ENCODE measurements around the gene POM121L2.
"Not testable (repeated sequence)": the region's sequence is repeated elsewhere in the genome, so short reads cannot be mapped to it uniquely, and the experiment has no call there.

The POM121L2 gene

DNA sequence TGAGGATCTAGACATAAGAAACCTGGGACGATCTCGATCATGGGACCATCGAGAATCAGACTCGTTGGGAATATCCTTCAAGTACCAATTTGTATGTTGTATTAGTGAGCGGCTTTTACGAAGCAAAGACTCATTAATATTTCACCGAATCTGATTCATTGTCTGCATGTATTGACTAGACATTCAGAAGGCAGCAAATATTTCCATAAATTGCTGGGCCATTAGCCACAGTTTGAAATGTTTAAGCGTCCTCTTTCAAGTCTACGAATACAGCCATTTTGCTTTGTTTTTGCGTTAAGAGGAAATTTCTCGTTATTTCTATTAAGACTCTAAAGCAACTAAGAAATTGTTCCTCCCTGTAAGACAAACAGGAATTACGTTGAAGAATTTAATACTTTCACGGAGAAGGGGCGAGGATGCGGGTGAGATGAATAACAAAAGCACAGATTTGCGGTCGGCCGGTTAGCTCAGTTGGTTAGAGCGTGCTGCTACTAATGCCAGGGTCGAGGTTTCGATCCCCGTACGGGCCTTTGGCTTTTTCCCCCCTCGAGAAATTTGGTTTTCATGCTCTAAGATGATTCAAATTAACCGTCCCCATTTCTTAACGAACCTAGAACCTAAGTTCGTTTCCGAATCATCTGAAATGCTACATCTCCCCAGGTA, 18.5 kb downstream of the POM121L2 start:
- no peak for DNase-seq

DNA sequence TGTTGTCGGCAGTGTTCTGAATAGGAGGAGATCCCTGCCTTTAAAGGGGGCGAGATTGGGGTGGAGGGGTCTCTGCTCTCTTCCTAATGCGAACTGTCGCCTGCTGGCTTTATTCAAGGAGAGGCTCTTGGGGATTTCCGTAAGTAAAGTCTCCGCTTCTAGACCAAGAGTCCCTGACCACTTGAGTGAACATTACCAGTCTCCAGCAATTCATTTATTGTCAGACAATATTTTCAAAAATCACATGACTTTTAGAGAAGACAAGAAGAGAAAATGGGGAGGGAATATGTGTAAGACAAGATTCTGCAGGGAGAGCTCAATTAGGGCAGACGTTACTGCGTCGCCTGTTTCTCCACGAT, 21.2 kb downstream of the POM121L2 start:
- DNase-seq: no peak

DNA sequence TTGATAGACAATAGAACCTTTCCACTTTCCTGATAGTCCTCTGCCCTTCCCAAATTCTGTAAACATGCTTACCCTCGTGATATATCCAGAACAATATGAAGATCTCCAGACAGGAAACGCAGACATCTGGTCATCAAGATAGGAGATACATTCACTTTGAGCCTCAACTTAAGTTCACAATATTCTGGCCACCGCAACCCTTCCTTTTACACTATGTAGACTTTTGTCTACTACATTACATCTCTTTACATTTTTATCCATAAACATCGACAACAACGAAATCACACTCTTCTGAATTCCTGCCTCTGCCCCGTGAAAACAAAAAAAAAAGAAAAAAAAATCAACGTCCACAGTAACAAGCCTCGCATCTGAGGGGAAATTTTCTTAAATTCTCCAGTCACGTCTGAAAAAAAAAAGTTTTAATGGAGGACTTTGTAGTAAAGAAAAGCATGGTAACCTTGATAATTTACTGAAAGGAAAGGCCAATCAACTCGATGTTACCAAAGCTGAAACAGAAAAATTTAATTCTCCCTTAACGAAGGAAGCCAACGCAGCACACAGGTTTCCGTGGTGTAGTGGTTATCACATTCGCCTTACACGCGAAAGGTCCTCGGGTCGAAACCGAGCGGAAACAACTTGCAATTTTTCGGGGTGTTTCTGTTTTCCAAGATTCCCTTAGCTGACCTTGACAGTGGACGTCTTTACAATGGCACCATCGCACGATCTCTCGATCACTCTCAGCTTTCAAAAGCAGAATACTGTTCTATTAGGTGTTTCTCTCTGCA, 21.8 kb downstream of the POM121L2 start:
- DNase-seq: no peak

DNA sequence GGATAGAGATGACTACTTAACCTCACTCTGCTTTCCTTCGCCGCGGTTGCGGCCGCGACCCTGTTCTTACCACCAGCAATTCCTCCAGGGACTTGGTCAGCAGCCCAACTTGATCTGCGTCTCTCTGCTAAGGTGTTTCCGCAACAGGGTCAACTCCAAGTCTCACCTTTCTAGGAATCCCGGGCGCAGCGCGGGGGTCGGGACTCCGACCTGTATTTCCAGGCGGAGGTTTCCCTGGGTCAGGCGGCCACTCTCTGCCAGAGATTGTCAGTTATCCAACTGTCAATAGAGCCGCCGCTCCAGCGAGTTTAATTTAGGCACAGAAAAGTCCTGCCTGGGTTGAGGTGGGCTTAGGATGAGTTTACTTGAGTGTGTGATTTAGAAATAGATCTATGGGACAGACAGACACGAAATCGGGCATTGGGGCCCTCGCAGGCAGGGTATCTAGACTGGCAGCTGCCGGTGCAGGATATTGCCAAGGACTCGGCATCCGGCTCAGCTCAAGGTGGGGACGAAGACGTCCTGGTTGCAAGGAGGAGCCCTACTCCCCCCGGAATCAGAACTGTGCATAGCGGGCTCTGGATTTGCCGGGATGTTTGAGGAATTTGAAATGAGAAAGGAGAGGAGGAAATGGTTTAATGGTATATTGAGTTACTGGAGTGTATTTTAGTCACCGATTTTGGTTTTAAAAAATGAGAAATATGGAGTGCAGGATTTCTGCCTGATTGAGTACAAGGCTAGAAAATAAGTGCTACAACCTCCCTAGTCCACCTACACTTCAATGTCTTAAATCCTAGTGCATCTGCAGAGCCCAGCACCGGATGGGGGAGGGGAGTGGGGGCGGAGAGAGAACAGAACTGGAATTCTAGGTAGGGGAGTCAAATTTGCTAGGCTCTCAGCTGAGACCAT, 23.7 kb downstream of the POM121L2 start:
- no peak for DNase-seq

DNA sequence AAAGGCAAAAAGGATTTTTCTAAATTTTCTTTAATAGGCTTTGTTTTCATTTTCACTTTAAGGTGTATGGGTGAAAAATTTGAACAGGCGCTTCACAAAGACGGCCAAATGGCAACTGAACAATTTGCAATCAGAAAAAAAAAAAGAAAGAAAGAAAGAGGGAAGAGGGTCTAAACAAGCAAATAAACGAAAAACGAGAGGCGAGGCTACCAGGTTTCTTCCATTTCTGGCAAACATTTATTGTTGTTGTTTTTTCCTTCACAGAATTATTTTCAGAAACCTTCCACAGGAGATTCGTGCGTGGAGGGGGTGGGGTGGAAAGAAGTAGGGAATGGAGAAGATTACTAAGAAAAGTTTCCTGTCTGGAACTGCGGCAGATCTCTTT, 24.3 kb downstream of the POM121L2 start:
- DNase-seq: no peak

DNA sequence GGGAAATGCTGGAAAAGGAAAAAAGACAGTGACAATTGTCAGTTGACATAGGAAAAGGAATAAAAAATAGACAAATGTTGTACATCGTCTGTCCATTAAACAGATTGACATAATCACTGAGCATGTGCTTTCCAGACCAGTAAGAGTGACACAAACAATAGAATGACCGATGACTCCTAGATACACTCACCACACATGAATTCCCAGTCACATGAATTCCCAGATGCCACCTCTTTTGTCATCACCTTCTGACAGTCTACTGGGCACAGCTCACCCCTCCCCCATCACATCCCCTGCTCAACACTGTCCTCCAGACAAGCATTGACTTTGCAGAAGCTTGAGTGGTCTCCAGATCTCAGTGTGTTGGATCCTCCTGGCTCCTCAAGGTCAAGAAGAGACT, 25.9 kb downstream of the POM121L2 start:
- no peak for DNase-seq

DNA sequence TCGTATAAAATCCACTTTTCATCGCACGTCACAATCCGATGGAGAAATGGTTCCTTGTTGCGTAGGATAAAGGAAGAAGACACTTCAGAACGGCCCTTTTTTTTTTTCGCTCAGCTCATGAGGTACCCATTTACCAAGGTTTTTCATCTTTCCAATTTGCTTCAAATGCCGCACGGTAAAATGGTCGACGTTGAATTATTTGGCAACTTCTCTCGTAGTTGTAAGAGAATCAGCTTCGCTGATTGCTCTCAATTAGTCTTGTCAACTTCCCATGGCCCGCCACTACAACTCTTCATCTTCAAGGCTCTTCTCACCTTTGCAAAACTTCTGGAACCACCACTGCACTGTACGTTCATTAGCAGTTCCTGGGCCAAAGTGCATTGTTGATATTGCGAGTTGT, 28.8 kb downstream of the POM121L2 start:
- DNase-seq: no peak

DNA sequence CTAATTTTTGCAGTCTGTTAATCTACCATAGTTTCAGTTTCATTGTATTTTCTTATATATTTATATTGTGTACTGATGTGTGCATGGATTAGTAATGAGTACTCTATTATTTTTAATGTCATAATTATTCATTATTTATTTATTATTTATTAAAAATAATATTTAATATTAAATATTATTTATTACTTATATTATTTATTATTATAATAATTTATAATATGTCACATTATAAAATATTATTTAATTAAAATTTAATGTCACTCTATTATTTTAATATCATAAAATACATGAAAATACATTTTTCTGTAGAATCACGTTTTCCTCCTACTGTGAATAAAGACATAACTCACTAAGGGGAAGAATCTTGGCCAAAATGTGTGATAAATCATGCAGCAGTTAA, 30.5 kb downstream of the POM121L2 start:
- no peak for DNase-seq

DNA sequence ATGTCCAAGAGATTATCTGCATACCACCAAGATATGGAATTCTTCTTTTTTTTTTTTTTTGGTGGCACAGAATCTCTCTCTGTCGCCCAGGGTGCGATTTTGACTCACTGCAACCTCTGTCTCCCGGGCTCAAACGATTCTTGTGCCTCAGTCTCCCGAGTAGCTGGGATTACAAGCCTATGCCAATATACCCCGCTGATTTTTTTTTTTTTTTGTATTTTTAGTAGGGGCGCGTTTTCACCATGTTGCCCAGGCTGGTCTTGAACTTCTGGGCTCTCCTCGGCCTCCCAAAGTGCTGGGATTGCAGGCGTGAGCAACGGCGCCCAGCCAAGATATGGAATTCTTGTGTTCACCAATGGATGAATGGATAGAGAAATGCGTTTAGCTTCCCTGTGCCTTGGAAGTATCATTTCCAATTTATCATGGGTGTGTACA, 31.0 kb downstream of the POM121L2 start:
- DNase-seq: no peak

DNA sequence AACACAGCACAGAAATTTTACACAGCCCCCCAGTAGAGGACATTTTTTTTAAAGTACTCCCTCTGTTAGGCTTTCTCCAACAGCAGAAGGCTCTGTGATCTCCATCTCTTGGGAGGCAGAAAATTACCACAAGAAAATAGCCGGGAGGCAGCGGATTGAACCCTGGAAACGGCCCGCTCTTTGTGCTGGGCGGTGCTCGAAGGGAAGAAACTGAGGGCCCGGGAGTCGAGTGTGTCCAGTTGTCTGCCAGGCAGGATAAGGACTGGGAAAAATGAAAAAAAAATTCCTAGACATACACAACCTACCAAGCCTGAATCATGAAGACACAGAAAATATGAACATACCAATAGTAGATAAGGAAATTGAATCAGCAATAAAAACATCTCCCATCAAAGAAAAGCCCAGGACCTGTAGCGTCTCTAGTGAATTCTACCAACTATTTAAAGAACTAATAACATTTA, 31.5 kb downstream of the POM121L2 start:
- no peak for DNase-seq

DNA sequence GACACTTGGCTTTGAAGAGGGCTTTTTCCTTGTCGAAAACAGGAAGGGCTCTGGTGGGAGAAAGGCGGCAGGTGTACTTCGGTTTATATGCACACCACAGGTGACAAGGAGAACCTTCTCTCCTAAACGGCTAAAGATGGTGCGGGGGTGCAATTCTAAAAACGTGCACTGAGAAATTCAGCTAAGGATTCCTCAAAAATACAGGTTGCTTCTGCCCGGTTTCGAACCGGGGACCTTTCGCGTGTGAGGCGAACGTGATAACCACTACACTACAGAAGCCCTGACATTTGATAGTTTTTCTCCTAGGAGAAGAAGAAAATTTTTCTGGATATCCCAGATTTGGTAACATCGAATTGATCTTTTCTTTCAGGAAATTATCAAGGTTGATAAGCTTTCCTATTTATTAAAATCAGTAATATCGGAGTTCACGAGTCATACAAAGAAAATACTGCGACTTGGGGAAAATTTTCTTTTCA, 32.0 kb downstream of the POM121L2 start:
- DNase-seq: no peak

DNA sequence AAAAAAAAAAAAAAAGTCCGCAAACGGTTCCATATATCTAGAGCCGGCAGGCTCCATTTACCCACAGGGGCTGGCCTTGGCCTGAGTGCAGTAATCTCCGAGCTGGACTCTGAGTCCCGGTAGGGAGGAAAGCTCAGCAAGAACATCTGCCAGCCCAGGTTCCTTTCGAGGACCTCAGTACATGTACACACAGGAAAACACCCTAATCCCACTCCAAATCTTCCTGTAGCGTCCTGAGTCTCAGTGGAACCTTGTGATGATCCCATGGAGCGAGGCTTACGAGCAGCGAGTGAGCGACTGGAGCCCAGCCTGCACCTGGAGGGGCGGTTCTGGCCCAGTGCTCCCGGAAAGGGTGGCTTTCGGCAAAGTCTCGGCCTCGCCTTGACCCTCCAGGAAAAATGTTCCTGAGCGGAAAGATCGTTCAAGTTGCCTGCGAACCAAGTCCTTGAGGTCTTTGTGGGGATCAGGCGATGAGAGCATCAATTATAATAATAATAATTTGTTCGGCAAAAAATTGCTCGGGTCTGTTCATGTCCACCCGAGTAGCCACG, 32.5 kb downstream of the POM121L2 start:
- no peak for DNase-seq

DNA sequence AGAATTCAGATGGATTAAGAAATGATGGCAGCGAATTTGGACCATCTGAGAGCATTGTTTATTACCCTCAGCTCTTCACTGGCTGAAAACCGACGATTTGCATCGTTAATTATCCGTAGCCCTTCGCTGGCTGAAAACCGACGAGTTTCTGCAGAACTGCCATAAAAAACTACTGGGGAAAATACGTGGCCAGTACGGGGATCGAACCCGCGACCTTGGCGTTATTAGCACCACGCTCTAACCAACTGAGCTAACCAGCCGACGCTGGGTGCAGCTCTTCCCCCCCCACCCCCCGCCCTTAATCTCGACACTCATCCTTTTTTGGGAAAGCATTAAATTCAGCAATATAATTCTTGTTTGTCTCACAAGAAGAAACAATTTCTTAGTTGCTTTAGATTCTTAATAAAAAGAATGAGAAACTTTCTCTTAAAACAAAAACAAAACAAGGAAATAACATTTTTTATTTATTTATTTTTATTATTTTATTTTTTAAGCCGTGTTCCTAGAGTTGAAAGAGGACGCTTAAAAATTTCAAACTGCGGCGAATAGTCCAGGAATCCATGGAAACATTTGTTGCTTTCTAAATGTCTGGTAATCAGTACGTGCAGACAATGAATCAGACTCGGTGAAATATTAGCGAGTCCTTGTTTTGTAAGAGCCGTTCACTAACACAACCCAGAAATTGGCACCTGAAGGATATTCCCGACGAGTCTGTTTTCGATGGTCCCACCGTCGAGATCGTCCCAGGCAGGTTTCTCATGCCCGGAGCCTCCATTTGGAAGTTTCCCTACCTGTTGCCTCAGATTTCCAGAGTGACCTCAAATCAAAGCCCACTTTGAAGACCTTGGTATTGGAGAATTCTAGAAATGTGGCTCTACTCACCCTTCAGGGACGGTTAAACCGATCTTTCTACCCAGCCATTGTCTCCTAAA, 36.8 kb downstream of the POM121L2 start:
- DNase-seq: no peak

DNA sequence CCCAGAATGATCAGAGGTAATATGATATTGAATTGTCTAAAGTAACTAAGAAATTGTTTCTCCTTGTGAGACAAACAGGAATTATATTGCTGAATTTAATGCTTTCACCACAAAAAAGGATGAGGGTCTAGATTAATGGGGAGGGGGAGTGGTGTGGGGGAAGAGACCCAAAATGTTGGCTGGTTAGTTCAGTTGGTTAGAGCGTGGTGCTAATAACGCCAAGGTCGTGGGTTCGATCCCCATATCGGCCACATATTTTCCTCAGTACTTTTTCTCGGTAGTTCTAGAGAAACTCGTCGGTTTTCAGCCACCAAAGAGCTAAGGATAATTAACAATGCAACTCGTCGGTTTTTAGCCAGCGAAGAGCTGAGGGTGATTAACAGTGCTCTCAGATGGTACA, 38.3 kb downstream of the POM121L2 start:
- no peak for DNase-seq

DNA sequence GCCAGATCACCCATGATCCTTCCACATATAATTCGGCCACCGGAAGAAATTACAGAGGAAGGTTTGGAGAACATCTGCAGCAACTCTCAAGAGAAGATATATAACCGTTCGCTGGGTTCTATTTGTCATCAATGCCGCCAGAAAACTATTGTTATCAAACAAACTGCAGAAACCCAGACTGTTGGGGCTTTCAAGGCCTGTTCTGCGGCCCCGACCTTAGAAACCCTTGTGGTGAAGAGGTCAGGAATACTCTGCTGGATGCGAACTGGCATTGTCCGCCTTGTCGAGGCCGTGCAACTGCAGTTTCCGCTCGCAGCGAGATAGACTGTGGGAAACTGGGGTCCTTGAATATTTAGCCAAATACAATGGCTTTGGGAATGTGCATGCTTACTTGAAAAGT, 43.3 kb downstream of the POM121L2 start:
- DNase-seq: no peak

DNA sequence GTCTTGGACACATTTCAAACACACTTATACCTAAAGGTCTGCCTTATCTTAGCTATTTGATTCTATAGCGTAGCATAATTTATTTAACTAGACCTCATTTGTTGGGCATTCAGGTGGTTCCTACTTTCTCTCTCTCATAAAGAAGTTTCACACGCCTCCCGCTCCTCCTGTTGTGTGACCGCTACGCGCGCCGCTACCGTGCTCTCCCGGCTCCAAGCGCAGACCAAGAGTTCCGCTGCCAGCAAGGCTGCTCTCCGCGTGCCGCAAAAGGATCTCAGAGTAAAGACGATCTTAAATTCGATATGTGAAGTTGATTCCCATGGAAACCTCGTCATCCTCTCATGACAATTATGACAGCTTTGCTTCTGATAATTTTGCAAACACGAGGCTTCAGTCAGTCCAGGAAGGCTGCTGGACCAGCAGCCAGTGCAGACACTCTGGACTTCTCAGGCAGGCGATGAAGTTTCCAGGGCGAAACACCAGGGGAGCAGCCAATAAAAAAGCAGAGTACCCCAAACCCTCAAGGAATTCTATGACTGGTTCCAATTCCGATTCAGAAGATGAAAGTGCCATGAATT, 44.1 kb downstream of the POM121L2 start:
- no peak for DNase-seq

DNA sequence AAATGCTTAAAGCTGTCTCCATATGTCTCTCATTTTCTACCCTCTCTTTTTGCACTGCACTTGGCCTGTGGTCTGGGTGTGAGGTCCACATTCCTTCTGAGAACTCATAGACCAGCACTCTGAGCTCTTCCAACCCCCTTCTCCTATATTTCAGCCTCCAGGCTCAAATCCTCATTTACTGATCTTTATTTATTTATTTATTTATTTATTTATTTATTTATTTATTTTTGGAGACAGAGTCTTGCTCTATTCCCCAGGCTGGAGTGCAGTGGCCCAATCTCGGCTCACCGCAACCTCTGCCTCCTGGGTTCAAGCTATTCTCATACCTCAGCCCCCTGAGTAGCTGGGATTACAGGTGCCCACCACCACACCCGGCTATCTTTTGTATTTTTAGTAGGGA, 45.1 kb downstream of the POM121L2 start:
- DNase-seq: not testable (repeated sequence)

DNA sequence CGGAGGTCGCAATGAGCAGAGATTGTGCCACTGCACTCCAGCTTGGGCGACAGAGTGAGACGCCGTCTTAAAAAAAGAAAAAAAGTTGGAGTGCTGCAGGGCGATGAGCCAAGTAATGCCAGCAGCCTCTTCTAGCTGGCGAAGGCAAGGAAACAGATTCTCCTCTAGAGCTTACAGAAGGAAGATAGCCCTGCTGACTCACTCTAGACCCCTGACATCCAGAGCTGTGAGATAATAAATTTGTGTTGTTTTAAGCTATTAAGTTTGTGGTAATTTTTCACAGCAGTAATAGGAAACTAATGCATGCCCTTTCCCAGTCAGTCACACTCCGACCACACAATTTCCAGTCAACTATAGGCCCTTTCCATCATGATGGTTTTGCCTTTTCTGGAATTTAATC, 48.2 kb downstream of the POM121L2 start:
- no peak for DNase-seq

DNA sequence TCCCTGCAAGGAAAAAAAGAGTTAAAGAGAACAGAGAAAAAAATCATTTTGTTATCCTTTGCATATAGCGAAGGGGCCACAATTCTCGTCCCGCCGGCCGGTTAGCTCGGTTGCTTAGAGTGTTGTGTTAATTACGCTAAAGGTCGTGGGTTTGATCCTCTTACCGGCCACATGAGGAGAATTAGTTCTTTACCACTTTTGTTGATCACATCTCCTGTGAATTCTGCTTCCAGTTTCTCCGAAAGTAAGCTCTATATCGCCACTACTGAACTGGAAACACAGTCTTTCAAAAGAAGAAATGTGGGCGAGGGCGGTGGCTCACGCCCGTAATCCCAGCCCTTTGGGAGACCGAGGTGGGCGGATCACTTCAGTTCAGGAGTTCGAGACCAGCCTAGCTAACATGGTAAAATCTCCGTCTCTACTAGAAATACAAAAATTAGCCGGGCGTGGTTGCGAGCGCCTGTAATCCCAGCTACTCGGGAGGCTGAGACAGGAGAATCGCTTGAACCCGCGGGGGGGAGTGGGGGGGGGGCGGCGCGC, 51.2 kb downstream of the POM121L2 start:
- no peak for DNase-seq

DNA sequence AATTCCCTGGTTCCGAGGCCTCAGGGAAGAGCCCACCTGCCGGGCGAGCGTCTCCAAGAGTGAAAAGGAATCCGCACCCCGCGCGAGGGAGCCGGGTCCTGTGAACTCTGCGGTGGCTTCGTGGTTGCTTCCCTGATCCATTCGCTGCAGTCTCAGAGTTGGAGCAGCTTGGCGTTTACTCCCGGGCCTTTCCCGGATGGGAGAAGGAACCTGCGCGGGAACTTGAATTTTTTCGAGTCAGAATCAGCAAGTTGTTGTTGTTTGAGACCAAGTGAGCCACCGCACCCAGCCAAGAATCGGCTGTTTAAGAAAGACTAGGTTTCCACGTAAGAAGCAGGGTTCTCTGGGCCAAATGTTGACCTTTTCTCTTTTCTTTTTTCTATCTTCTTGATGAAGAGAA, 51.7 kb downstream of the POM121L2 start:
- no peak for DNase-seq
